Thoracic aorta (tissue), 2 donors: ENCODE measurements around the gene TMED10. TPM values are rescaled to one million over a fixed set of nuclear protein-coding genes. Genes with fewer than 3 reads are reported as not detected.

ENCODE experiments used
- ATAC-seq: fragments of 150-250 bp; one replicate; pipeline ENCODE4 v1.8.0; 2017; ENCODE audit warnings: low read depth; ENCODE audit not compliant: insufficient number of reproducible peaks, low FRiP score
- DNase-seq: peaks from one replicate; pipeline ENCODE4 v3.0.0-alpha.2; 2020; ENCODE audit warnings: low spot score
- H3K27ac ChIP-seq, 2 donors: fragments of 200-600 bp; sonication (generic); 1 replicate in 1 of 2; 2 replicates in 1 of 2; pipeline ENCODE4 v1.5.1; 2016; ENCODE audit warnings: mild to moderate bottlenecking in 2 of 2, moderate library complexity in 2 of 2
- H3K27me3 ChIP-seq: fragments of 200-600 bp; sonication (generic); replicated peaks from 2 replicates; pipeline ENCODE4 v1.6.0; 2016; ENCODE audit warnings: mild to moderate bottlenecking; ENCODE audit not compliant: insufficient read depth
- H3K36me3 ChIP-seq: fragments of 200-600 bp; sonication (generic); one replicate; pipeline ENCODE4 v1.5.1; 2016
- H3K4me1 ChIP-seq, 2 donors: fragments of 200-600 bp; sonication (generic); 1 replicate in 1 of 2; 2 replicates in 1 of 2; pipeline versions ENCODE4 v1.5.1 to v1.6.0; 2016; ENCODE audit warnings: low read depth in 2 of 2, mild to moderate bottlenecking in 1 of 2; ENCODE audit not compliant: control insufficient read depth in 1 of 2
- H3K4me3 ChIP-seq: fragments of 200-600 bp; sonication (generic); 2 replicates; pipeline ENCODE4 v1.5.1; 2016; ENCODE audit warnings: mild to moderate bottlenecking
- H3K9me3 ChIP-seq: fragments of 200-600 bp; sonication (generic); 2 replicates; pipeline ENCODE4 v1.5.1; 2016
- CTCF ChIP-seq: fragments of 200-600 bp; sonication (generic); IDR thresholded peaks from one replicate; pipeline ENCODE4 v1.5.1; 2019; ENCODE audit warnings: antibody characterized with exemption
- total RNA-seq, 2 donors: library from RNA; depleted of rRNA; stranded (reverse); fragments of >200 nt; gene quantifications; one replicate each; pipeline versions ENCODE4 v1.1.0 to v1.2.3, GENCODE V29; 2016

TMED10 gene
- total RNA-seq, 2 donors from 2014 or later: 258 to 342 TPM

GRCh38 chr14:75202657-75203056, 26.2 kb upstream of the TMED10 start:
- no peaks in the 10 kb centered on the region for H3K27me3 ChIP-seq
- no peak overlapping the region for H3K4me3 ChIP-seq
- H3K9me3 ChIP-seq: no peaks in the 10 kb centered on the region
- no peak for DNase-seq
- H3K36me3 ChIP-seq: no peaks in the 10 kb centered on the region
- no peak overlapping the region for H3K27ac ChIP-seq
- peaks cover 11 to 17% of the 10 kb centered on the region in 2 donors for H3K4me1 ChIP-seq
- TF ChIP-seq CTCF: no peak
- ATAC-seq: no peak

GRCh38 chr14:75201087-75201486, 24.7 kb upstream of the TMED10 start:
- no peak for TF ChIP-seq CTCF
- H3K4me1 ChIP-seq: peaks cover 11 to 17% of the 10 kb centered on the region in 2 donors
- no peak for DNase-seq
- H3K36me3 ChIP-seq: no peaks in the 10 kb centered on the region
- H3K27ac ChIP-seq: no peak overlapping the region
- ATAC-seq: no peak
- H3K27me3 ChIP-seq: no peaks in the 10 kb centered on the region
- no peaks in the 10 kb centered on the region for H3K9me3 ChIP-seq
- H3K4me3 ChIP-seq: no peak overlapping the region

GRCh38 chr14:75200451-75200850, 24.0 kb upstream of the TMED10 start:
- TF ChIP-seq CTCF: no peak
- no peaks in the 10 kb centered on the region for H3K36me3 ChIP-seq
- no peaks in the 10 kb centered on the region for H3K9me3 ChIP-seq
- H3K27me3 ChIP-seq: no peaks in the 10 kb centered on the region
- peaks cover 11 to 17% of the 10 kb centered on the region in 2 donors for H3K4me1 ChIP-seq
- ATAC-seq (no peak), DNase-seq (no peak)
- no peak overlapping the region for H3K27ac ChIP-seq
- no peak overlapping the region for H3K4me3 ChIP-seq

GRCh38 chr14:75198291-75198933, 22.0 kb upstream of the TMED10 start:
- Histone ChIP-seq H3K36me3 (no peaks in the 10 kb centered on the region), H3K9me3 (no peaks in the 10 kb centered on the region), H3K4me3 (no peak overlapping the region), H3K27ac (peak overlapping the region; percentile 40 to 59), H3K27me3 (no peaks in the 10 kb centered on the region), H3K4me1 (peaks cover 11 to 17% of the 10 kb centered on the region in 2 donors)
- peak; percentile 38 for ATAC-seq
- no peak for DNase-seq
- TF ChIP-seq CTCF: no peak

- no peak overlapping the region for H3K27ac ChIP-seq
- peaks cover 11 to 17% of the 10 kb centered on the region in 2 donors for H3K4me1 ChIP-seq
- no peak for DNase-seq
- ATAC-seq: no peak
- H3K36me3 ChIP-seq: no peaks in the 10 kb centered on the region
- H3K9me3 ChIP-seq: no peaks in the 10 kb centered on the region
- H3K4me3 ChIP-seq: no peak overlapping the region
- no peaks in the 10 kb centered on the region for H3K27me3 ChIP-seq
- TF ChIP-seq CTCF: no peak
These were observed 20.9 kb upstream of the TMED10 start for GRCh38 chr14:75197338-75197737.
